Activated CD8-positive, alpha-beta memory T cell treated with anti-CD3 and anti-CD28 coated beads, Interleukin-2, amount 50 U/mL, for 24 hours (primary cell): ENCODE measurements around the gene SLC7A11.

ENCODE experiments used
- DNase-seq: peaks from one replicate; pipeline ENCODE4 v3.0.0-alpha.2; 2020; ENCODE audit errors: extremely low read depth

Gene SLC7A11

GRCh38 chr4:138209094-138209493 is 33.1 kb downstream of the SLC7A11 start:
- DNase-seq, result no peak

GRCh38 chr4:138205531-138206233 is 36.5 kb downstream of the SLC7A11 start:
- no peak for DNase-seq

- DNase-seq, result no peak
These were observed 37.6 kb downstream of the SLC7A11 start for GRCh38 chr4:138204507-138204906.

- DNase-seq, result no peak
These were observed 39.5 kb downstream of the SLC7A11 start for GRCh38 chr4:138202686-138203085.

- no peak for DNase-seq
These were observed 41.9 kb downstream of the SLC7A11 start for GRCh38 chr4:138200236-138200590.

- DNase-seq, result no peak
These were observed 42.4 kb downstream of the SLC7A11 start for GRCh38 chr4:138199568-138200235.

- no peak for DNase-seq
These were observed 46.0 kb downstream of the SLC7A11 start for GRCh38 chr4:138196153-138196552.

- no peak for DNase-seq
These were observed 48.2 kb downstream of the SLC7A11 start for GRCh38 chr4:138193963-138194362.

- DNase-seq, result no peak
These were observed 50.0 kb downstream of the SLC7A11 start for GRCh38 chr4:138192113-138192512.

GRCh38 chr4:138190452-138190858 is 51.7 kb downstream of the SLC7A11 start:
- DNase-seq, result no peak

GRCh38 chr4:138189206-138189605 is 52.9 kb downstream of the SLC7A11 start:
- DNase-seq, result no peak

GRCh38 chr4:138188406-138189084 is 53.6 kb downstream of the SLC7A11 start:
- no peak for DNase-seq

- no peak for DNase-seq
These were observed 56.1 kb downstream of the SLC7A11 start for GRCh38 chr4:138185859-138186645.

GRCh38 chr4:138184886-138185285 is 57.3 kb downstream of the SLC7A11 start:
- DNase-seq, result no peak

- DNase-seq, result no peak
These were observed 59.2 kb downstream of the SLC7A11 start for GRCh38 chr4:138182838-138183426.

- DNase-seq, result no peak
These were observed 60.9 kb downstream of the SLC7A11 start for GRCh38 chr4:138181287-138181686.

- no peak for DNase-seq
These were observed 63.6 kb downstream of the SLC7A11 start for GRCh38 chr4:138178566-138178965.

GRCh38 chr4:138177278-138177968 is 64.7 kb downstream of the SLC7A11 start:
- no peak for DNase-seq

- no peak for DNase-seq
These were observed 67.0 kb downstream of the SLC7A11 start for GRCh38 chr4:138174981-138175794.

- DNase-seq, result no peak
These were observed 77.9 kb downstream of the SLC7A11 start for GRCh38 chr4:138164208-138164607.
